HepG2 (cell line): ENCODE results near the gene PALM. TPM values are rescaled to one million over a fixed set of nuclear protein-coding genes. Genes with fewer than 3 reads are reported as not detected.

Experiments used
- BRCA1 ChIP-seq: sonication (generic); formaldehyde crosslinking; IDR thresholded peaks from 2 replicates; pipeline ENCODE4 v1.4.0; 2020; ENCODE audit warnings: missing genetic modification reagents
- CENPBD1 ChIP-seq: sonication (generic); formaldehyde crosslinking; IDR thresholded peaks from 2 replicates; pipeline ENCODE4 v1.8.0; 2022; ENCODE audit warnings: missing genetic modification reagents, low read depth, mild to moderate bottlenecking, borderline replicate concordance
- CREM ChIP-seq, 2 experiments: sonication (generic) in 1 of 2; formaldehyde crosslinking in 1 of 2; IDR thresholded peaks; 2 replicates each; pipeline versions ENCODE4 v1.4.0 to v1.6.1; 2016 to 2020; ENCODE audit warnings: antibody characterized with exemption in 1 of 2, mild to moderate bottlenecking in 1 of 2, missing genetic modification reagents in 1 of 2
- GATA4 ChIP-seq: sonication (generic); IDR thresholded peaks from 2 replicates; pipeline ENCODE4 v1.6.1; 2016; ENCODE audit warnings: antibody characterized with exemption, low read depth, borderline replicate concordance
- HOXA5 ChIP-seq: sonication (generic); formaldehyde crosslinking; IDR thresholded peaks from 2 replicates; pipeline ENCODE4 v1.4.0; 2020; ENCODE audit warnings: missing genetic modification reagents
- KLF6 ChIP-seq: IDR thresholded peaks from 2 replicates; pipeline ENCODE4 v1.8.0; 2016; ENCODE audit warnings: missing biosample characterization, missing genetic modification reagents
- LCORL ChIP-seq, 2 experiments: fragments of 450-650 bp in 1 of 2; sonication (generic) in 1 of 2; formaldehyde crosslinking in 1 of 2; IDR thresholded peaks; 2 replicates each; pipeline versions ENCODE4 v1.5.0 to v1.6.1; 2017 to 2020; ENCODE audit warnings: antibody characterized with exemption in 1 of 2, missing genetic modification reagents in 1 of 2
- PBX3 ChIP-seq: sonication (generic); formaldehyde crosslinking; IDR thresholded peaks from 2 replicates; pipeline ENCODE4 v1.8.1; 2023; ENCODE audit warnings: missing genetic modification reagents, inconsistent platforms, borderline replicate concordance
- PHF21A ChIP-seq: sonication (generic); formaldehyde crosslinking; IDR thresholded peaks from 2 replicates; pipeline ENCODE4 v1.5.0; 2020; ENCODE audit warnings: mild to moderate bottlenecking, missing genetic modification reagents
- RARA ChIP-seq: IDR thresholded peaks from 2 replicates; pipeline ENCODE4 v1.6.1; 2016; ENCODE audit warnings: missing genetic modification reagents, missing compliant biosample characterization
- RARG ChIP-seq: sonication (generic); formaldehyde crosslinking; IDR thresholded peaks from 2 replicates; pipeline ENCODE4 v1.4.0; 2020; ENCODE audit warnings: low read depth, mild to moderate bottlenecking, missing genetic modification reagents
- TCF7L2 ChIP-seq: IDR thresholded peaks from 2 replicates; pipeline ENCODE4 v1.6.1; 2011; ENCODE audit warnings: mild to moderate bottlenecking, low read depth, low read length, moderate library complexity
- TFDP1 ChIP-seq: IDR thresholded peaks from 2 replicates; pipeline ENCODE4 v1.6.1; 2016; ENCODE audit warnings: missing compliant biosample characterization, missing genetic modification reagents, borderline replicate concordance
- THAP9 ChIP-seq: sonication (generic); formaldehyde crosslinking; IDR thresholded peaks from 2 replicates; pipeline ENCODE4; 2020; ENCODE audit warnings: missing genetic modification reagents, mild to moderate bottlenecking, borderline replicate concordance
- ZIK1 ChIP-seq: sonication (generic); formaldehyde crosslinking; IDR thresholded peaks from 2 replicates; pipeline ENCODE4 v1.5.0; 2020; ENCODE audit warnings: mild to moderate bottlenecking, low read depth, missing genetic modification reagents, borderline replicate concordance
- ZNF616 ChIP-seq: sonication (generic); formaldehyde crosslinking; IDR thresholded peaks from 2 replicates; pipeline ENCODE4 v1.5.0; 2020; ENCODE audit warnings: low read depth, mild to moderate bottlenecking, missing genetic modification reagents
- ZNF704 ChIP-seq: sonication (generic); formaldehyde crosslinking; IDR thresholded peaks from 2 replicates; pipeline ENCODE4 v1.8.1; 2023; ENCODE audit warnings: mild to moderate bottlenecking, inconsistent platforms, moderate library complexity, missing genetic modification reagents, borderline replicate concordance
- ZNF724P ChIP-seq: sonication (generic); formaldehyde crosslinking; IDR thresholded peaks from 2 replicates; pipeline ENCODE4 v1.8.0; 2022; ENCODE audit warnings: missing genetic modification reagents, borderline replicate concordance
- polyA plus RNA-seq, 8 experiments: library from polyadenylated mRNA; depleted of rRNA in 3 of 8; stranded (reverse) in 7 of 8; unstranded in 1 of 8; fragments of >200 nt; fragmentation: Illumina TruSeq in 4 of 8; extraction: Trizol in 4 of 8; gene quantifications; 2 replicates each; pipeline versions ENCODE4 v1.2.1 to v1.2.3, GENCODE V29; 2011 to 2016; ENCODE audit warnings: low read depth in 4 of 8, missing spikeins in 1 of 8, mixed read lengths in 1 of 8; ENCODE audit not compliant: insufficient read depth in 1 of 8
- total RNA-seq, 5 experiments: library from RNA; depleted of rRNA; stranded (reverse); fragments of >200 nt; fragmentation: Illumina TruSeq; extraction: Trizol; gene quantifications; 2 replicates each; pipeline ENCODE4 v1.2.3, GENCODE V29; 2016; ENCODE audit warnings: low read depth in 1 of 5

The PALM gene
- total and polyA plus RNA-seq, 2 of the 13 experiments (the other 11 are each of a cell fraction or from before 2014, with no cell fraction given), result 4.0 to 9.7 TPM

- TF ChIP-seq GATA4, result 0 out of 2 replicates have a peak, but pooled peaks have one; percentile 21
- 0 out of 2 replicates have a peak, but pooled peaks have one; percentile 64 for TF ChIP-seq ZIK1
- 0 out of 2 replicates have a peak, but pooled peaks have one; percentile 46 for TF ChIP-seq PBX3 (CRISPR knock-in tag)
- TF ChIP-seq CENPBD1 (CRISPR knock-in tag), result no peak
- no peak for TF ChIP-seq LCORL (IDR thresholded peaks at IDR 0.05)
- peak; percentile 77; the same call in 1 of the 2 replicates for TF ChIP-seq LCORL (CRISPR knock-in tag; IDR thresholded peaks at IDR 0.05)
- no peak for TF ChIP-seq ZNF616 (CRISPR knock-in tag)
- no peak; the same call in 1 of the 2 replicates for TF ChIP-seq KLF6 (CRISPR knock-in tag)
- no peak for TF ChIP-seq ZNF724P (CRISPR knock-in tag)
- peak; percentile 90 for TF ChIP-seq HOXA5 (CRISPR knock-in tag)
- no peak for TF ChIP-seq TCF7L2
- no peak for TF ChIP-seq RARG (CRISPR knock-in tag)
- TF ChIP-seq BRCA1 (CRISPR knock-in tag), result peak; percentile 89
- peak; percentile 71; the same call in 1 of the 2 replicates for TF ChIP-seq CREM (IDR thresholded peaks at IDR 0.05)
- TF ChIP-seq CREM (CRISPR knock-in tag; IDR thresholded peaks at IDR 0.05), result no peak
- peak; percentile 66; the same call in 1 of the 2 replicates for TF ChIP-seq THAP9 (CRISPR knock-in tag)
- peak; percentile 43; the same call in 1 of the 2 replicates for TF ChIP-seq TFDP1 (CRISPR knock-in tag)
- peak; percentile 99 for TF ChIP-seq PHF21A (CRISPR knock-in tag)
- peak; percentile 91 for TF ChIP-seq RARA (CRISPR knock-in tag)
- no peak for TF ChIP-seq ZNF704 (CRISPR knock-in tag)
Measured at GRCh38 chr19:660793-661426, 47.8 kb upstream of the PALM start (continued).
